ENCODE data around the gene ZMIZ1.

DNA sequence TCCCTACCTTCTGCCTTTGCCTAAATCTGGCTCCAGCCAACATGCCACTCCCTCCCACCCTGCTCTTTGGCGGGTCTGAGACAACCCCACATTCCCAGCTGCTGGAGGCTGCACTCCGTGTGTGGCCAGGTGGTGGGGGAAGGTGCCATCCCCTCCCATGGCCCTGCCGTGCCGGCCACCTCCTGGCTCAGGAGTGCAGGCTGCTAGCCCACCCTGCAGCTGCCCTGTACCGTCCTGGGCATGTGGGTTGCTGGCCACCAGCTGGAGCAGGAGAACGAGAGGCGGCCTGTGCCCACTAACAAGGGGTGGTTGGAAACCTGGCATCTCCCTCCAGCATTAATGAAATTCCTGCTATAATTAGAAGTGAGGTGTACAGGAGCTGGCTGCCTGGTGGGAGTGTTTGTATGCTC lies 97.6 kb downstream of the ZMIZ1 start:
- TF ChIP-seq CTCF (IDR thresholded peaks at IDR 0.05), result no peak
- no peak for TF ChIP-seq EP300 (IDR thresholded peaks at IDR 0.05)
- no peak for TF ChIP-seq POLR2A (IDR thresholded peaks at IDR 0.05)
